SIG-M5 treated with dmso at 0.1 percent for 504 hours (cell line): ENCODE measurements around the gene CARD6.
"Not testable (repeated sequence)": the region's sequence is repeated elsewhere in the genome, so short reads cannot be mapped to it uniquely, and the experiment has no call there.

ENCODE experiments used
- DNase-seq: peaks from one replicate; lab custom pipeline; 2025; ENCODE audit not compliant: unreplicated experiment; lab: John Stamatoyannopoulos, UW

Gene CARD6

DNA sequence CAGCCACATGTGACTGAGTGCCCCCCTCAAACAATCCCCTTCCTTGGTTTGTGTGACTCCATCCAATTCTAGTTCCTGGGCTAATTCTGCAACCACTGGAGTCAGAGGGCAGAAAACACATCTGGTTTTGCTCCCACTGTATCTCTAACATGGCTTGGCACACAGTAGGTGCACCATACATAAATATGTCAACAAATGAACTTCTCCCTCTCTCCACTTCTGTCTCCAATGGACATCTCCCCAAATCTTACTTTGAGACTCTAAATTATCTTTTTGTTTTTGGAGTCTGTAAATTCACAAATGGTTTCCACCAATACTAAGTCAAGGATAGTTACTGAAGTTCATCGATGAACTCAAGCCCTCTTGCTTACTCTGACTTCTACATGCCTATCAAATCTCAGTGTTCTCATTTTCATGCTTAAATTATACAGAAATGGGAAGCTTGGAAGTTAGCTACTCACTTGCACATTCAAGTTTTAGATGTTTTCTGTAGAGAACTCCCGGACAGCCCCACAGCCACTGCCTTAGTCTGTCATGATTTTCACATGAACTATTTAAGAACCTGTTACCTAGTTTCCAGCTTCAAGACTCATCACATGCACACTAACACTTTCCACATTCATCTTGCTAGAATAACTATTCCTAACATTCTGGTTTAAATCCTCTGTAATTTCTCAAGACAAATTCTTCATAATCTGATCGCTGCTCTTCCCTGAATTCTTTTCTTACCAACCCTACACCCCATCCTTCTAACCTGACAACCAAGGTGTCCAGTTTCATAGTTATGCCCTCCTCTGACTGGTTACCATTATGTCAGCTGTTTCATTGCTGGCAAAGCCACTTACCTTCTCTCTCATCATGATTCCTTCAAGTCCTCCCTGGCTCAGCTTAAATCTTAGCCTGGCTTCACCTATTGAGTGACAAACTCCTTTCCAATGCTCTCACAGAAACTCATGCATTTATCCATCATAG, 12.2 kb upstream of the CARD6 start:
- DNase-seq: no peak

DNA sequence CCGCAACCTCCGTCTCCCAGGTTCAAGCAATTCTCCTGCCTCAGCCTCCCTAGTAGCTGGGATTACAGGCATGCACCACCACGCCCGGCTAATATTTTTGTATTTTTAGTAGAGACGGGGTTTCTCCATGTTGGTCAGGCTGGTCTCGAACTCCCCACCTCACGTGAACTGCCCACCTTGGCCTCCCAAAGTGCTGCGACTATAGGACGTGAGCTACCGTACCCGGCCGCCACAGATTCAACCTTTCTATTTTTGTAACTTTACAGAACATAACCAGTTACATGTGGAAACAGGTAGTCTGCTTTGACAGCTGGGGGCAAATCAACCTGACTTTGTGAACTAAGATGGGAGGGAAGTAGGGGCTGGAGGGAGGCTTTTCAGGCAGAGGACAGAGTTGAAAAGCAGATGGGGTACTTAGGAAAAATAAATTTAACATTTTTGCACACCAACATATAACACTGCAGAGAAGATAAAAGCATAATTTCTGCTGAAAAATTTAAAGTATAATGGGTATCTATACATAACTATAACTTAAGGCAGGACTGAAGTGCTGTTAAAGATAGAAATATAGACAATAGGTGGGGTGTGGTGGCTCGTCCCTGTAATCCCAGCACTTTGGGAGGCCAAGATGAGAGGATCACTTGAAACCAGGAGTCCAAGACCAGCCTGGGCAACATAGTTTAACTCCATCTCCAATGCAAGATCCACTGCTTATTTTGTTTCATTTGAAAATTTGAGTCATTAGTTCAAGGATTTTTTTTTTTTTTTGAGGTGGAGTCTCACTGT, 11.2 kb upstream of the CARD6 start:
- DNase-seq: no peak

DNA sequence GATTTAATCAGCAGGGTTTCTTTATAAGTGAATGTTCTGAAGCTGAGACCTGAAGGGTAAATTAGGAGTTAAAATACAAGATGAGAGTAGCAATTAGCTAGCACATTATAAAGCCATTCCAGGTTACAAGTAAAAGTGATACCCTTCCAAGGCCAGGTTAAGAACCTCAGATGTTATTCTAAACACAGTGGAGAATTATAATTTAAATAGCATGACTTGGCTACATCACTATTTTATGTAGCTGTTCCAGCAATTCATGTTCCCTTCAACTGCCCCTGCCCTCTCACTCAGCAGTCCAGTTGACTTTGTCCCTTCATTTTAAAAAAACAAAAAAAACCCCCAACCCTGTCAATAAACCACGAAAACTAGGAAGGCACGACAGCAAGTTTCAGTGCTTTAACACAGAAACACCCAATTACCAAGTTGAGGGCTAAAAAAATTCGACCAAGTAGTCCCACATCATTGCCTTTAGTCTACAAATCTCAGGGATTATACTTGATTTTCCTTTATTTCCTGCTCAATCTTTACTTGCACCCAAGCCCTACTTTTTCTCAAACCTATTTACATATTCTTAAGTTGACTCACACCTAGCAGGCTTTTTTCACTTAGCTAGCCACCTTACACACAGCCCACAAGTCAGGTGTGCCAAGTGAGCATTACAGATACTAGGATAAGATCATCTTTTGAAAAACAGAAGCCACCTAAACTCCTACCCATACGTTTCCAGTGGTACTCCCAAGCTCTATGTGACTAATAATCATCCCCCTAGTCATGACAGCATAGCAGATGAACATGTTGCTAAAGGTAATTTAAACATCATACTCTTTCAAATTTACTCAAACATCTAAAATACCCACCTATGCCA, 9.6 kb upstream of the CARD6 start:
- DNase-seq: no peak

DNA sequence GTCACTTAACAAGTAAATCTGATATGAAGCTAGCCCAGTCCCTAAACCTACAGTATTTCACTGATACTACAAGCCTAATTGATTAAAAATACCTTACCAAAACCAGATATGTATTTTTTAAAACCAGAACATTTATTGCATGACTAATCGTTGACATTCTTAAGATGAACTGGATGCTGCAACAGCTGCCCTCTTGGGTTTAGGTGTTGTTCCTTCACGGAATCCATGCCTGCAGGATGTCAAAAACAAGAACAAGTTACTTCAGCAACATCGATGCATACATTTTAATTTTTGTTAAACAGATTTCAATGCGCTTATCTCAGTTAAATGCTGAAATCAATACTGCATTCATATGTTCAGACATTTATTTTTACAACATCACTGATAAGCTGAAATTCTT, 8.8 kb upstream of the CARD6 start:
- no peak for DNase-seq

DNA sequence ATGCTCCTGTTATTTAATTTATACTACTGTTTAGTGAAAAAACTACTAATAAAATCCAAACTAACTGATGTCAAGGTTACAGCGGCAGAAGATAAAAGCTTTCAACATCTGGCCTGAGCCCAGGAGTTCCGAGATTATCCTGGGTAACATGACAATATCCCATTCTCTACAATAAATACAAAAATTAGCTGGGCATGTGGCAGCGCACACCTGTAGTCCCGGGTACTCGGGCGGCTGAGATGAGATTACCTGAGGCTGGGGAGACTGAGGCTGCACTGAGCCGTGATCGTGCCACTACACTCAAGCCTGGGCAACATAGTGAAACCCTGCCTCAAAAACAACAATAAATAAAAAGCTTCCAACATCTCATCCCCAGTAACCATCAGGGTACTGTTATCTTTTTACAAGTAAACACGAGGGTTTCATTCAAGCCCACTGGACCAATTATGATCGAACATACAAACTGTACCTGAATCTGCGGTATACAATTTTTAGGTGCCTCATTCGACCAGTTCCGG, 7.4 kb upstream of the CARD6 start:
- no peak for DNase-seq

DNA sequence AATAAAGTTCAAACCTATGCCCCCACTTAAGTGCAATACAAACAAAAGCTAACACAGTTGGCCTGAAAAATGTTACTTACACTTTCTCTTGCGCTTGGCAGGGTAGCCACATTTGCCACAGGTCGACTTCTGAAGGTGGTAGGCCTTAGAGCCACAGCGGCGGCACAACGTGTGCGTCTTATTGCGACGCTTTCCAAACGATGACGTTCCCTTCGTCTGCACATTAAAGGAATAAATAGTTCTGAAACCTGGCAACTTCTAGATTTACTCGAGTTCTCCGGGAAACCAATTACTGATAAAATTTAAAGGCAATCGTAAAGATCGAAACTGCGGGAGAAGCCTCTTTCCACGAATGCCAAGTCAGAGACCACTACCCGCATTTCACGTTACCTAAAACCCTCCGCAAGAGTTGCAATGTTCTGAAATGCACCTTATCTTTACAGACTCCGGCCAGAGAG, 6.7 kb upstream of the CARD6 start:
- no peak for DNase-seq

DNA sequence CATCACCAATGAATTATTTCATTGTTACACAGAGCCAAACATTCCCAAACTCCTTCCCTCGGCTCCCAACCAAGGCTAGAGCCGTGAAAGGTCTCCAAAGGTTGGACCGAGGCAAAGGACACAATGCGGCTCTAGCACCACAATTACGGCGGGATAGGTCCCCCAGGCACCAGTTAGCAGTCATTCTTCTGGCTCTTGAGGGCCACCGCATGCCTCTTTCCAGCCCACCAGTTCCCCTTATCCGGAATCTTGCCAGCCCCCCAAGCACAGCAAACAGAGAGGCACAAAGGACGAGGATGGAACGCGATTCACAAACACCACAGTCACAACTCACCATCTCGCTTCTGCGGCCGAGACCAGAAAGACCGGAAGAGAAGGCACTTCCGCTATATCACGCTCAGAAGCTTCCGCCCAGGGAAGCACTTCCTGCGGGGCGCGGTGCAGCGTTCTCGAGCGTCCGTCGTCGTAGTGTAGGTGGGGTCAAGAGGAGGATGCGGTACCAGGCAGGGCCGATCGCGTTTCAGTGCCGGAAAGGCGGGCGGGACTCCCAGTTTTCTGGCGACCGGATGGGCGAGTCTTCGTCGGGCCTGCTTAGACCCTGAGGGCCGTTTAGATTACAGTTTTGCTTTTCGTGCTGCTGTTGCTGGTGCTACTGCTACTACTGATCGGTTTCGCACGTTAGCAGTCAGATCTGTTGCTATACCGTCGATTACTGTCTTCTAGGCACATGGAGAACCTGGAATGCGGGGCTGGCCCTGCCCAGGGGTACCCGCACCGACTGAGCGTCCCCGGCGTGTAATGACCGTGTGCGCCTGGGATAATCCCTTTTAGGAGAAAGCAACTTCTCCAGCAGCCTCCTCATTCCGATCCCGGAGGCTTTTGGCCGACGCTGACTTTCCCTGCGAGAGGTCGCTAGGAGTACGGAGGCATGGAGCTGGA, 6.0 kb upstream of the CARD6 start, which contains the start of gene RPL37:
Gene RPL37 (minus strand): TSS at position 374 of the 939 bp plus-strand sequence. CDS start 37 bp downstream, at position 337.
- DNase-seq: peak; percentile 98

DNA sequence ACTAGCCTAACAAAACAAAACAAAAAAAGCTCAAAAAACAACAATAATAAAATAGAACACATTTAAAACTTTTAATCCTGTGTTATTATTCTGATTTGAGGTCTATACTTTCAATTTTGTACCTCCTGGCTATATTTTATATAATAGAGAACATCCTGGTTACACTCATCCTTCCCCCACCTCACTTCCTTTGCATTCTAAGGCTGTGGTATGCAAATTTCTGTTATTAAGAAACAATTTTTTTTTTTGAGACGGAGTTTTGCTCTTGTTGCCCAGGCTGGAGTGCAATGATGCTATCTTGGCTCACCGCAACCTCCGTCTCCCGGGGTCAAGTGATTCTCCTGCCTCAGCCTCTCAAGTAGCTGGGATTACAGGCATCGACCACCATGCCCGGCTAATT, 3.1 kb upstream of the CARD6 start:
- no peak for DNase-seq

DNA sequence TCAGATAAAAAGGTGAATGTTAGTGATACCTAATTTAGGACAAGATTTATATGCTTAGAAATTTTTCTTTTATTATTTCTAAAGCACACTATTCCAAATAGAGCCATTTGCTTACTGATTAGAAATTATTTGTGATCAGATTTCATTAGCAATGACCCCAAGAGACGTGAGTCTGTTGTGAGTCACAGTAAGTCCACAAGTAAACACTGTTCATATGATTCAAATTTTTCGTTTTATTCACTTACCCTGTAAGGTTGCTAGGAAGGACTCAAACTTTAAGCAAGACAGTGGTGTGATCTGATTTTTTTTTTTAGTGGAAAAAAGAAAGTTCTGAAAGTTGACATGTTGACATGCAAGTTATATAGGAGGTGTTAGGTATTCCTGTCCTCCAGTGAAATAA, 1.2 kb downstream of the CARD6 start:
- no peak for DNase-seq

DNA sequence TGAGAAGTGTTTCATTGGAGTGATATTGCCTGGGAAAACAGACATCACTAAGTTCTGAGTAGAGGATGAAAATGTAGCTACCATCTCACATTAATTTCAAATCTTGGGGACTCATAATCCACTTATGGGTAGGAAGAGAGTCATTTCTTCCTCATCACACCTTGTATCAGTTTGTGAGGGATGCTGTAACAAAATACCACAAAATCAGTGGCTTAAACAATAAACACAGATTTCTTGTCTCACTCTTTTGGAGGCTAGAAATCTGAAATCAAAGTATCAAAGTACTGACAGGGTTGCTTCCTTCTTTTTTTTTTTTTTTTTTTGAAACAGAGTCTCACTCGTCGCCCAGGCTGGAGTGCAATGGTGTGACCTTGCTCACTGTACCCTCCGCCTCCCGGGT, 3.4 kb downstream of the CARD6 start:
- no peak for DNase-seq

DNA sequence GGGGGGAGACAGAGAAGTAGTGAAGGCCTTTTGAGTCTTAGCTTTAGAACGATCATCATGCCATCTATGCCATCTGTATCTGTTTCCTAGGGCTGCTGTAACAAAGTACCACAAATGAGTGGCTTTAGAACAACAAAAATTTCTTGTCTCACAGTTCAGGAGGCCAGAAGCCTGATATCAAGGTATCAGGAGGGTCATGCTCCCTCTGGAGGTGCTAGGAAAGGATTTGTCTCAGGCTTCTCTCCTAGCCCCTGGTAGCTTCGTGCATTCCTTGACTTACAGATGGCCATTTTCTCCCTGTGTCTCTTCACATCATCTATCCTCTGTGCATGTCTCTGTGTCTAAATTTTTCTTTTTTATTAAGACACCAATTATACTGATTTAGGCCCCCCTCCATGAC, 5.2 kb downstream of the CARD6 start:
- DNase-seq: no peak

DNA sequence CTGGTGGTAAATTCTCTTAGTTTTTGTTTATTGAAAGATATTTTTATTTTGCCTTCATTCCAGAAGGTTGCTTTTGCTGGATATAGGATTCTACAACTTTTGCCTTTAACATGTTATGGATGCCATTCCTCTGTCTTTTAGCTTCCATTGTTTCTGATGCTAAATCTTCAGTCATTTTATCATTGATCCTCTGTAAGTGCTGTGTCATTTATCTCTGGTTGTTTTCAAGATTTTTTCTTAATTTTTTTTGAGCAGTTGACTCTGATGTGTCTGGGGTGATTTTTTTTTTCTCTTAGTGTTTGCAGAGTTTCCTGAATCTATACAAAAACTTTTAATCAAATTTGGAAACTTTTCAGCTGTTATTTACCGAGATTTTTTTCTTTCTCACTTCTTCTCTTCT, 6.4 kb downstream of the CARD6 start:
- DNase-seq: no peak

DNA sequence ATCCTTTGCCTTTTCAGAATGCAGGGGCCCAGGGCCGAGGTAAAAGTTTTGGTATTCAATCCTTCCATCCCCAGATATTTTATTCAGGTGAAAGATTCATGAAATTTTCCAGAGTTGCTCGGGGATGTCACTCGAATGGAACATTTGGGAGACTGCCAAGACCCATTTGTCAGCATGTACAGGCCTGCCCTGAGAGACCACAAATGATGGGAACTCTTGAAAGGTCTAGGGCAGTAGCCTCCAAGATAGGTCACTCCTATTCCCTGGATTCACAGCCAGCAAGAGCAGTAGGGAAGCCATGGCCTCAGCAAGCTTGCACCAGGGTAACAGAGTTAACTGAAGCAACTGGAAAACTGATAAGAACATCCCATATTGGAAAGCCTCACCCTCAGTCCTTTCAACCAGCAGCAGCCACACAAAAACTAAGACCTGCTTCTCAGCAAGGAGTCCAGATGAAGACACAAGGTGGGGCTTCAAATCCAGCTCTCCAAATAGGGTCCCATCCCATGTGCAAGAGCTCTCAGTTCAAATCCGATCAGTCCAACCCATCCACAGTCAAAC, 12.5 kb downstream of the CARD6 start:
- DNase-seq: no peak

DNA sequence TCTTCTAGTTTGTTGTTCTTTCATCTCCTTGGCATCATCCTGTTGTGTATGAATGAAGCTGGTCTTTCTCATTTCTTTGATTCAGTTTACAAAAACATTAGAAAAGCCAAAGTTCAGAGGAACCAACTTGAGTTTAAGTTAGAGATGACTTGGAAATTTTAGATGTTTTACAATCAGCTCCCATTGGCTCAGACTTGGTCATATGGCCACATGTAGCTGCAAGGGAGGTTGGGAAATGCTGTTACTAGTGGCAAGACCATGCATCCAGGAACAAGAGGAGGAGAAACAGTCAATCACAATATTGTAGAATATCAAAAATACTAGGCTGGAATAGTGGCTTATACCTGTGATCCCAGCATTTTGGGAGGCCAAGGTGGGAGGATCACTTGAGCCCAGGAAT, 19.5 kb downstream of the CARD6 start:
- no peak for DNase-seq

DNA sequence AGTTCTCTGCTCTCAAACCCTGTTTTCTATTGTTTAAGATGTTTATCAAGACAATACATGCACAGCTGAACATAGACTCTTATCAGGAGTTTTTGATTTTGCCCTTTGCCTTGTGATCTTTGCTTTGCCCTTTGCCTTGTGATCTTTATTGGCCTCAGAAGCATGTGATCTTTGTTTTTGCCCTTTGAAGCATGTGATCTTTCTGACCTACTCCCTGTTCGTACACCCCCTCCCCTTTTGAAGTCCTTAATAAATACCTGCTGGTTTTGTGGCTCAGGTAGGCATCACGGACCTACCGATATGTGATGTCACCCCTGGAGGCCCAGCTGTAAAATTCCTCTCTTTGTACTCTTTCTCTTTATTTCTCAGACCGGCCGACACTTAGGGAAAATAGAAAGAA, 23.8 kb downstream of the CARD6 start:
- DNase-seq: not testable (repeated sequence)

DNA sequence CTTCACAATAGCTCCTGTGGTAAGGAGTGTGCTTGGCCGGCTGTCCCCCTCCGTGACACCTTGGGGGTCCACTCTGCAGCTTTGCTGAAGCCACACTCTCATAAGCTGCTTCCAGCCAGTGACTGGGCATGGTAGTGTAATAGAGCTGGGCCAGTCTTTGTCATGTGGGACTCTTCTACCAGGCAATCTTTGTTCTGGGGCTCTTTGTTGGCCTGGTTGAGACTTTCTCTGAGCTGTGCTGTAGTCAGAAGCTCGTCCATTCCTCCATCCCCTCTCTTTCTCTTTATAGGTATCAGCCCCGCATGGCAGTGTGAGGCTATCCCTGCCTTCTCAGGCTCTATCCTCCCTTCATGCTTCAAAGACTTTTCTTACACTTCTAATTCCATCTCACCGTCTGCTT, 25.7 kb downstream of the CARD6 start:
- DNase-seq: no peak

DNA sequence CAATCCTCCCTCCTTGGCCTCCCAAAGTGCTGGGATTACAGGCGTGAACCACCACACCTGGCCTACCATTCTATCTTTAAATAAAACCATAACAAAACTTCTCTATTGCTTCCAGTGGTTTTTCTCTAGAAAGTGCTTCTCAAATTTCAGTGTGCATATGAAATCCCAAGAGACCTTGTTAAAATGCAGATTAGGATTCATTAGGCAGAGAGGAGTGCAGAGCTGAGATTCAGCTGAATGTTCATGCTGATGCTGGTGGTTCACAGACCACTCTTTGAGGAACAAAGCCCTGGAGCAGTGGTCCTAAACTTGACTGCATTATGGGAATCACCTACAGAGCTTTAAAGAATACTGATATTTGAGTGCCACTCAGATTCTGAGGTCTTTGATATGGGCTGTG, 28.2 kb downstream of the CARD6 start:
- DNase-seq: no peak

DNA sequence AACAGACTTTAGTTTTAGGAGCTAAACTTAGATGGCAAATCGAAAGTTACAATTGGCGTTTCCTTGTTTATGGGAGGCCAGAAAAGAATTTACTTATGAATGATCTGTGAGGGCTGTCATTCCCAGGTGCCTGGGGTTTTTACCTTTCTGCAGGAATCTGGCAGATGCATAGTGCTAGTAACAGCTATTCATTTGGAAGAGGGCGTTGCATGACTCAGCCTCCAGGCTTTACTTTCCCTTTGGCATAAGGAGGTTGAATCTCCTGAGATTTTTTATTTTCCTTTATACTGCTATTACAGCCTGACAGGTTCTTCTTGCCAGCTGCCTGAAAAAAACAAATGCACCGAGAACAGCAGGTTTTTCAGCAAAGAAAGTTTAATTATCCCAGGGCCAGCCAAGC, 30.0 kb downstream of the CARD6 start:
- DNase-seq: no peak

DNA sequence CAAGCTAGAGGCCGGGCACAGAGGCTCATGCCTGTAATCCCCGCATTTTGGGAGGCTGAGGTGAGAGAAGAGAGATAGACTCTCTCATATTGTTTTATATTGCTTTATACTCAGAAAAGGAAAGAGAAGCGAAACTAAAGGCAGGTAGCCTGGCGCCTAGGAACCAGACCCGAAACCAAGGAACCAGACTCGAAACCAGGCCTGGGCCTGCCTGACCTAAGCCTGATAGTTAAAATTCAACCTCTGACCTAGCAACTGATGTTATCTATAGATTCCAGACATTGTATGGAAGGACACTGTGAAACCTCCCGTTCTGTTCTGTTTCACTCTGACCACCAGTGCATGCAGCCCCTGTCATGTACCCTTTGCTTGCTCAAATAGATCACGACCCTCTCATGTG, 31.1 kb downstream of the CARD6 start:
- not testable (repeated sequence) for DNase-seq
